Naive B cell (primary cell): ENCODE measurements around the gene MEIOB. TPM values are rescaled to one million over a fixed set of nuclear protein-coding genes. Genes with fewer than 3 reads are reported as not detected.
"Not testable (repeated sequence)": the region's sequence is repeated elsewhere in the genome, so short reads cannot be mapped to it uniquely, and the experiment has no call there.

ENCODE experiments used
- ATAC-seq, 2 donors: fragments of 150-1000 bp; cut with Tn5 transposase; 2 replicates each; pipeline ENCODE4 v1.10.0; 2021; ENCODE audit warnings: low read depth in 2 of 2, mild to moderate bottlenecking in 2 of 2, moderate library complexity in 2 of 2
- DNase-seq: peaks from one replicate; pipeline ENCODE4 v3.0.0; 2022
- H3K27ac Mint-ChIP-seq, 6 donors: one replicate each; pipeline ENCODE4 v1.8.0; 2020 to 2022; ENCODE audit warnings: mild to moderate bottlenecking in 6 of 6, mixed read lengths in 6 of 6, moderate library complexity in 5 of 6, inconsistent platforms in 2 of 6
- H3K27me3 Mint-ChIP-seq, 3 donors: one replicate each; pipeline ENCODE4 v1.8.0; 2021 to 2022; ENCODE audit warnings: mixed read lengths in 3 of 3, mild to moderate bottlenecking in 1 of 3
- H3K36me3 Mint-ChIP-seq, 2 donors: one replicate each; pipeline ENCODE4 v1.8.0; 2020 to 2022; ENCODE audit warnings: mixed read lengths in 2 of 2, inconsistent platforms in 1 of 2, mild to moderate bottlenecking in 1 of 2
- H3K4me1 Mint-ChIP-seq, 3 donors: one replicate each; pipeline ENCODE4 v1.8.0; 2020 to 2022; ENCODE audit warnings: mixed read lengths in 3 of 3, inconsistent platforms in 1 of 3, mild to moderate bottlenecking in 1 of 3, moderate library complexity in 1 of 3
- H3K4me3 Mint-ChIP-seq, 8 donors: one replicate each; pipeline ENCODE4 v1.8.0; 2020 to 2022; ENCODE audit warnings: mild to moderate bottlenecking in 8 of 8, mixed read lengths in 8 of 8, moderate library complexity in 8 of 8, inconsistent platforms in 2 of 8
- H3K9me3 Mint-ChIP-seq, 7 donors: one replicate each; pipeline ENCODE4 v1.8.0; 2020 to 2022; ENCODE audit warnings: mixed read lengths in 7 of 7, mild to moderate bottlenecking in 5 of 7, inconsistent platforms in 2 of 7, moderate library complexity in 1 of 7
- polyA plus RNA-seq, 6 donors: library from polyadenylated mRNA; unstranded; fragments of 300-500 nt; fragmentation: Illumina TruSeq; gene quantifications; one replicate each; pipeline ENCODE4 v1.2.3, GENCODE V29; 2021; ENCODE audit warnings: low read depth in 6 of 6

MEIOB gene
- polyA plus RNA-seq, 6 donors from 2014 or later = not detected

- no peak for ATAC-seq
- H3K36me3 Mint-ChIP-seq = peaks cover 0 to 7% of the 10 kb centered on the region in 2 donors
- H3K4me1 Mint-ChIP-seq = peaks cover 5 to 11% (median 7%) of the 10 kb centered on the region in 3 donors
- no peaks in the 10 kb centered on the region for H3K27me3 Mint-ChIP-seq
- no peak overlapping the region for H3K4me3 Mint-ChIP-seq
- no peak for DNase-seq
- H3K27ac Mint-ChIP-seq = no peak overlapping the region
- no peaks in the 10 kb centered on the region for H3K9me3 Mint-ChIP-seq
Observed at GRCh38 chr16:1817716-1818115, 54.2 kb downstream of the MEIOB start.

- H3K4me1 Mint-ChIP-seq = peaks cover 5 to 11% (median 7%) of the 10 kb centered on the region in 3 donors
- no peaks in the 10 kb centered on the region for H3K27me3 Mint-ChIP-seq
- peak overlapping the region in 1 of 8 donors; percentile 45 for H3K4me3 Mint-ChIP-seq
- peak overlapping the region in 2 of 6 donors; percentile 71 to 78 for H3K27ac Mint-ChIP-seq
- peaks cover 0 to 7% of the 10 kb centered on the region in 2 donors for H3K36me3 Mint-ChIP-seq
- H3K9me3 Mint-ChIP-seq = no peaks in the 10 kb centered on the region
- ATAC-seq = no peak
- DNase-seq = no peak
Observed at GRCh38 chr16:1817276-1817589, 54.7 kb downstream of the MEIOB start.

GRCh38 chr16:1816396-1817275 lies 55.3 kb downstream of the MEIOB start:
- Mint-ChIP-seq H3K9me3 (no peaks in the 10 kb centered on the region), H3K36me3 (peaks cover 0 to 7% of the 10 kb centered on the region in 2 donors), H3K4me1 (peaks cover 5 to 11% (median 7%) of the 10 kb centered on the region in 3 donors), H3K4me3 (no peak overlapping the region), H3K27ac (peak overlapping the region in 1 of 6 donors; percentile 47), H3K27me3 (no peaks in the 10 kb centered on the region)
- DNase-seq (no peak), ATAC-seq (no peak)

- Mint-ChIP-seq H3K9me3 (no peaks in the 10 kb centered on the region), H3K4me3 (peak overlapping the region in 2 of 8 donors; percentile 33 to 61), H3K36me3 (peaks cover 0 to 7% of the 10 kb centered on the region in 2 donors), H3K27me3 (no peaks in the 10 kb centered on the region), H3K27ac (peak overlapping the region in 1 of 6 donors; percentile 65), H3K4me1 (peaks cover 5 to 11% (median 7%) of the 10 kb centered on the region in 3 donors)
- ATAC-seq (no peak), DNase-seq (no peak)
Observed at GRCh38 chr16:1815461-1815860, 56.5 kb downstream of the MEIOB start.

GRCh38 chr16:1812732-1813163 lies 59.2 kb downstream of the MEIOB start:
- no peaks in the 10 kb centered on the region for H3K27me3 Mint-ChIP-seq
- DNase-seq (peak; percentile 17), ATAC-seq (peak; percentile 37 to 46)
- H3K4me3 Mint-ChIP-seq = no peak overlapping the region
- no peaks in the 10 kb centered on the region for H3K9me3 Mint-ChIP-seq
- peaks cover 5 to 11% (median 7%) of the 10 kb centered on the region in 3 donors for H3K4me1 Mint-ChIP-seq
- peak overlapping the region in 1 of 6 donors; percentile 22 for H3K27ac Mint-ChIP-seq
- peaks cover 0 to 7% of the 10 kb centered on the region in 2 donors for H3K36me3 Mint-ChIP-seq

- H3K27me3 Mint-ChIP-seq = no peaks in the 10 kb centered on the region
- no peaks in the 10 kb centered on the region for H3K9me3 Mint-ChIP-seq
- peaks cover 0 to 5% of the 10 kb centered on the region in 2 donors for H3K36me3 Mint-ChIP-seq
- DNase-seq (no peak), ATAC-seq (no peak)
- peaks cover 5 to 7% (median 5%) of the 10 kb centered on the region in 3 donors for H3K4me1 Mint-ChIP-seq
- no peak overlapping the region for H3K4me3 Mint-ChIP-seq
- H3K27ac Mint-ChIP-seq = no peak overlapping the region
Observed at GRCh38 chr16:1810536-1810935, 61.4 kb downstream of the MEIOB start.

- Mint-ChIP-seq H3K9me3 (no peaks in the 10 kb centered on the region), H3K27ac (no peak overlapping the region), H3K27me3 (no peaks in the 10 kb centered on the region), H3K4me1 (peaks cover 5 to 7% (median 5%) of the 10 kb centered on the region in 3 donors), H3K36me3 (peaks cover 0 to 1% of the 10 kb centered on the region in 2 donors), H3K4me3 (no peak overlapping the region)
- DNase-seq = no peak
- no peak for ATAC-seq
Observed at GRCh38 chr16:1810106-1810505, 61.9 kb downstream of the MEIOB start.

GRCh38 chr16:1809281-1809801 lies 62.6 kb downstream of the MEIOB start:
- Mint-ChIP-seq H3K4me1 (peaks cover 5 to 7% (median 5%) of the 10 kb centered on the region in 3 donors), H3K27me3 (no peaks in the 10 kb centered on the region), H3K4me3 (no peak overlapping the region), H3K36me3 (no peaks in the 10 kb centered on the region), H3K9me3 (no peaks in the 10 kb centered on the region), H3K27ac (no peak overlapping the region)
- DNase-seq = no peak
- ATAC-seq = no peak

- H3K4me3 Mint-ChIP-seq = no peak overlapping the region
- no peaks in the 10 kb centered on the region for H3K27me3 Mint-ChIP-seq
- DNase-seq (no peak), ATAC-seq (no peak)
- no peaks in the 10 kb centered on the region for H3K9me3 Mint-ChIP-seq
- H3K4me1 Mint-ChIP-seq = peaks cover 5 to 7% (median 5%) of the 10 kb centered on the region in 3 donors
- H3K27ac Mint-ChIP-seq = no peak overlapping the region
- H3K36me3 Mint-ChIP-seq = no peaks in the 10 kb centered on the region
Observed at GRCh38 chr16:1808691-1809090, 63.3 kb downstream of the MEIOB start.

GRCh38 chr16:1807626-1808025 lies 64.3 kb downstream of the MEIOB start:
- DNase-seq (no peak), ATAC-seq (no peak)
- no peaks in the 10 kb centered on the region for H3K4me1 Mint-ChIP-seq
- H3K27ac Mint-ChIP-seq = no peak overlapping the region
- H3K27me3 Mint-ChIP-seq = no peaks in the 10 kb centered on the region
- H3K36me3 Mint-ChIP-seq = no peaks in the 10 kb centered on the region
- H3K4me3 Mint-ChIP-seq = peak overlapping the region in 1 of 8 donors; percentile 47
- no peaks in the 10 kb centered on the region for H3K9me3 Mint-ChIP-seq

GRCh38 chr16:1800701-1801100 lies 71.3 kb downstream of the MEIOB start:
- DNase-seq (no peak), ATAC-seq (no peak)
- Mint-ChIP-seq H3K4me1 (no peaks in the 10 kb centered on the region), H3K36me3 (peaks cover 3 to 14% of the 10 kb centered on the region in 2 donors), H3K27ac (no peak overlapping the region), H3K4me3 (no peak overlapping the region), H3K27me3 (no peaks in the 10 kb centered on the region), H3K9me3 (peaks cover 5 to 26% (median 14%) of the 10 kb centered on the region in 7 donors)

GRCh38 chr16:1799263-1799662 lies 72.7 kb downstream of the MEIOB start:
- not testable (repeated sequence) for DNase-seq, H3K4me1 Mint-ChIP-seq, H3K27me3 Mint-ChIP-seq, H3K4me3 Mint-ChIP-seq, ATAC-seq
- peak overlapping the region in 1 of 6 donors; percentile 91 for H3K27ac Mint-ChIP-seq
- H3K9me3 Mint-ChIP-seq = peaks cover 5 to 26% (median 14%) of the 10 kb centered on the region in 7 donors
- peaks cover 3 to 14% of the 10 kb centered on the region in 2 donors for H3K36me3 Mint-ChIP-seq

GRCh38 chr16:1794908-1795666 lies 76.9 kb downstream of the MEIOB start:
- Mint-ChIP-seq H3K4me1 (no peaks in the 10 kb centered on the region), H3K9me3 (peaks cover 5 to 25% (median 14%) of the 10 kb centered on the region in 7 donors), H3K27me3 (no peaks in the 10 kb centered on the region), H3K4me3 (no peak overlapping the region), H3K36me3 (peaks cover 3 to 14% of the 10 kb centered on the region in 2 donors), H3K27ac (peak overlapping the region in 1 of 6 donors; percentile 47)
- no peak for DNase-seq
- no peak for ATAC-seq
